Daoy (cell line): ENCODE results near the gene TSPAN4. TPM values are rescaled to one million over a fixed set of nuclear protein-coding genes. Genes with fewer than 3 reads are reported as not detected.

Experiments used
- DNase-seq: peaks from one replicate; pipeline ENCODE4 v3.0.0-alpha.2; 2015; ENCODE audit warnings: low read depth
- total RNA-seq: library from RNA; depleted of rRNA; stranded (reverse); fragments of >200 nt; shearing (Covaris generic); gene quantifications from 2 replicates; pipeline ENCODE4 v1.2.3, GENCODE V29; 2014

Gene TSPAN4
- total RNA-seq, 1 experiment from 2014 or later, result 37.3 TPM

GRCh38 chr11:887589-887988 lies 44.9 kb downstream of the TSPAN4 start:
- no peak for DNase-seq

- no peak for DNase-seq
These were observed 45.9 kb downstream of the TSPAN4 start for GRCh38 chr11:888310-889212.

GRCh38 chr11:889257-889656 lies 46.6 kb downstream of the TSPAN4 start:
- no peak for DNase-seq

GRCh38 chr11:889687-890475 lies 47.2 kb downstream of the TSPAN4 start:
- no peak for DNase-seq

GRCh38 chr11:890794-891540 lies 48.3 kb downstream of the TSPAN4 start:
- DNase-seq, result no peak

GRCh38 chr11:893008-893654 lies 50.5 kb downstream of the TSPAN4 start:
- DNase-seq, result no peak

GRCh38 chr11:894575-895201 lies 52.0 kb downstream of the TSPAN4 start:
- no peak for DNase-seq

- no peak for DNase-seq
These were observed 52.9 kb downstream of the TSPAN4 start for GRCh38 chr11:895331-896110.

GRCh38 chr11:897253-898142 lies 54.8 kb downstream of the TSPAN4 start:
- no peak for DNase-seq

GRCh38 chr11:898143-898511 lies 55.5 kb downstream of the TSPAN4 start:
- DNase-seq, result no peak

- no peak for DNase-seq
These were observed 56.0 kb downstream of the TSPAN4 start for GRCh38 chr11:898540-899190.

GRCh38 chr11:899724-900123 lies 57.1 kb downstream of the TSPAN4 start:
- no peak for DNase-seq

GRCh38 chr11:900545-900944 lies 57.9 kb downstream of the TSPAN4 start:
- no peak for DNase-seq

GRCh38 chr11:901452-902061 lies 58.9 kb downstream of the TSPAN4 start:
- no peak for DNase-seq

- no peak for DNase-seq
These were observed 61.7 kb downstream of the TSPAN4 start for GRCh38 chr11:904380-904779.

- no peak for DNase-seq
These were observed 63.3 kb downstream of the TSPAN4 start for GRCh38 chr11:905952-906351.

GRCh38 chr11:907668-908067 lies 65.0 kb downstream of the TSPAN4 start:
- no peak for DNase-seq

- DNase-seq, result no peak
These were observed 65.6 kb downstream of the TSPAN4 start for GRCh38 chr11:908273-908672.
